GM19351 (cell line): ENCODE measurements around the gene MFAP2.
"Not testable (repeated sequence)": the region's sequence is repeated elsewhere in the genome, so short reads cannot be mapped to it uniquely, and the experiment has no call there.

Experiments
- ATAC-seq: cut with Tn5 transposase; IDR thresholded peaks from one replicate; pipeline ENCODE4 v1.9.1; 2021; ENCODE audit warnings: mild to moderate bottlenecking, moderate library complexity; ENCODE audit not compliant: unreplicated experiment

MFAP2 gene

DNA sequence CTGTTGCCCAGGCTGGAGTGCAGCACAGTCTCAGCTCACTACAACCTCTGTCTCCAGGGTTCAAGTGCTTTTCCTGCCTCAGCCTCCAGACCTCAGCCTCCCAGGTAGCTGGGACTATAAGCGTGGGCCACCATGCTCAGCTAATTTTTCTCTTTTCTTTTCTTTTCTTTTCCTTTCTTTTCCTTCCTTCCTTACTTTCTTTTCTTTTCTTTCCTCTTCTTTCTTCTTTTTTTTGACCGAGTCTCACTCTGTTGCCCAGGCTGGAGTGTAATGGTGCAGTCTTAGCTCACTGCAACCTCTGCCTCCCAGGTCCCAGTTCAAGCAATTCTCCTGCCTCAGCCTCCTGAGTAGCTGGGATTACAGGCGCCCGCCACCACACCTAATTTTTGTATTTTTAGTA lies 16.3 kb downstream of the MFAP2 start:
- not testable (repeated sequence) for ATAC-seq

DNA sequence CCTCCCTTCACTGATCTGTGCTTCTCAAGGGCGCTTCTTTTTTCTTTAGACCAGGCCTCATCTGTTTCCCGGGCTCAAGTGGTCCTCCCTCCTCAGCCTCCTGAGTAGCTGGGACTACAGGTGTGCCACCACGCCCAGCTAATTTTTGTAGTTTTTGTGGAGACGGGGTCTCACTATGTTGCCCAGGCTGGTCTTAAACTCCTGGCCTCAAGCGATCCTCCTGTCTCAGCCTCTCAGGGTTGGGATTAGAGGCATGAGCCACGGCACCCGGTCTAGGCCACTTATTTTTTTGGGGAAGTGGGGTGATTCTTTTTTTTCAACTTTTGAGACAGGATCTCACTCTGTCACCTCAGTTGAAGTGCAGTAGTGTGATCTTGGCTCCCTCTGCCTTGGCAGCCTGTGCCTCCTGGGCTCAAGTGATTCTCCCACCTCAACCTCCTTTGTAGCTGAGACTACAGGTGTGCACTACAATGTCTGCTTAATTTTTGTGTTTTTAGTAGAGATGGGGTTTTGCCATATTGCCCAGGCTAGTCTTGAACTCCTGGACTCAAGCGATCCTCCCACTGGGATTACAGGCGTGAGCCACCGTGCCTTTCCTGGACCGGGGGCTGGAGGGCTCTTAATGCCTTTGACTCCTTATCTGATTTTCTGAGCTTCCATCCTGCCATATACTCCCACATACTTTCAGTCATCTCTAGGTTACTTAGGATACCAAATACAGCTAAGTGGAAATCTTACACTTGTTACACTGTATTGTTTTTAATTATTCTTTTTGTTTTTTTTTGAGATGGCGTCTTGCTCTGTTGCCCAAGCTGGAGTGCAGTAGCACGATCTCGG lies 18.9 kb downstream of the MFAP2 start:
- no peak for ATAC-seq

DNA sequence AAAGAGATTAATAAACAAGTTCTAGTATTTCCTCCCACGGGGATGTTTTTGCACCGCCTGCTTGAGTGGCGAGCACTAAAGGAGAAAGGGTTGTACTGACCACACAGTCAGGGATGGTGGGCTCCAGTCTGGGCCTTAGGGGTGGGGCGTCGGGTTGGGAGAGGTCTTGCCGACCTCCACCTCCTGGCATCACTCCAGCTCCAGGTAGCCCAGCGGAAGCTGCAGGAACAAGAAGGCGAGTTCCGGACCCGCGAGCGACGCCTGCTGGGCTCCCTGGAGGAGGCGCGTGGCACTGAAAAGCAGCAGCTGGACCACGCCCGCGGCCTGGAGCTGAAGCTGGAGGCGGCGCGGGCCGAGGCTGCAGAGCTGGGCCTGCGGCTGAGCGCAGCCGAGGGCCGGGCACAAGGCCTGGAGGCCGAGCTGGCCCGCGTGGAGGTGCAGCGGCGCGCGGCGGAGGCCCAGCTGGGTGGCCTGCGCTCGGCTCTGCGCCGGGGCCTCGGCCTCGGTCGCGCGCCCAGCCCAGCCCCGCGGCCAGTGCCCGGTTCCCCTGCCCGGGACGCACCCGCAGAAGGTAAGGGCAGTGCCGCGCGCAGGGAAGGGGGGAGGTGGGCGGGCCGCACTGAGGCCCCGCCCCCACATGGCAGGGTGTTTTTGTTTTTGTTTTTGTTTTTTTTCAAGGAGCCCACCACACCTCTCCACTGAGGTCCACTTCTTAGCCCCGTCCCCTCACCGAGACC lies 19.7 kb downstream of the MFAP2 start:
- peak; percentile 77 for ATAC-seq

DNA sequence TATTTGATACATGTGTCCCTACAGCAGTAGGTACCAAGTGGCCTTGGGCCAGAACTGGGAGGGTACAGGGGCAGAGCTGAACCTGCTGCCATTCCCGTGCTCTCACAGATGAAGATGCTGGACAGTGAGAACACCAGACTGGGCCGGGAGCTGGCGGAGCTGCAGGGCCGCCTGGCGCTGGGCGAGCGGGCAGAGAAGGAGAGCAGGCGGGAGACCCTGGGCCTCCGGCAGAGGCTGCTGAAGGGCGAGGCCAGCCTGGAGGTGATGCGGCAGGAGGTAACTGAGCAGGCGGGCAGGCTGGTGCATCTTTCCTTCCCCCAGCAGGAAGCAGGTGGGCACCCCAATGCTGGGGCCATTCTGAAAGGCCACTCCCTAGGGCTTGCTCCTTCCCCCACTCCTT lies 21.9 kb downstream of the MFAP2 start:
- ATAC-seq: no peak

DNA sequence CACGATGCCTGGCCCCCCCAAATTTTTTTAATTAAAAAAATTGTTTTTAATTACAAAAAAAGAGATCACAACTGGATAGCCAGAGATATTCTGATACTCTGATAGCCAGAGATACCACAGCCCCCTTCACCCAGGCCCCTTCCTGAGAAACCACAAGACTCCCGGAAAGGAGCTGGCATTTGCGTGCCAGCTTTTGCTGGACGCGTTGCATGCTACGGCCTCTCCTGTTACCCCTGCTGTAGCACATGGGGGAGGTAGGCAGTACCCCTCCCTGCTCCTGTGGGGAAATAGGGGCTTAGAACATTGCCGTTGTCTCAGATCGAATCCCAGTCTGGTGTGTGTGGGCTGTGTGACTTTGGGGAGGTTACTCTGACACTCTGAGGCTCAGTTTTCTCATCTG lies 22.7 kb downstream of the MFAP2 start:
- no peak for ATAC-seq

DNA sequence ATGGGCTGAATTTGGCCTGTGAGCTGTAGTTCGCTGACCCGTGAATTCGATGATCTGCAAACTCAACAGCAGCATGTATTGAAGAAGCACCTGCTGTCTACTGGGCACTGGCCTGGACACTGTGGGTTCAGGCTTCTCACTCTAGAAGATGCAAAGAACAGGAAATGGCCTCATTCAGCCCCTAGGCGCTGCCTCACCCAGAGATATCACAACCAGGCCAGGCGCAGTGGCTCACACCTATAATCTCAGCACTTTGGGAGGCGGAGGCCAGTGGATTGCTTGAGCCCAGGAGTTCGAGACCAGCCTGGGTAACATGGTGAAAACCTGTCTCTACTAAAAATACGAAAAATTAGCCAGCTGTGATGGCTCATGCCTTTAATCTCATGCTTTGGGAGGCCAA lies 23.6 kb downstream of the MFAP2 start:
- no peak for ATAC-seq

DNA sequence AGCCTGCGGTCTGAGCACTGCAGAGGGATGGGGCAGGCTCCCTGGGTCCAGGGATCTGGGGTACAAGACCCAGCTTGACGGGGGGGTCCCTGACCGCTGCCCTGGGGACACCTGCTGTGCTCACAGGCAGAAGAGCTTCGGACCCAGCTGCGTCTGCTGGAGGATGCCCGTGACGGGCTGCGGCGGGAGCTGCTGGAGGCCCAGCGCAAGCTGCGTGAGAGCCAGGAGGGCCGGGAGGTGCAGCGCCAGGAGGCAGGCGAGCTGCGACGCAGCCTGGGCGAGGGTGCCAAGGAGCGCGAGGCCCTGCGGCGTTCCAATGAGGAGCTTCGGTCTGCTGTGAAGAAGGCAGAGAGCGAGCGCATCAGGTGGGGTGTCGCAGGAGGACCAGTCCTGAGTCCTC lies 25.2 kb downstream of the MFAP2 start:
- no peak for ATAC-seq

DNA sequence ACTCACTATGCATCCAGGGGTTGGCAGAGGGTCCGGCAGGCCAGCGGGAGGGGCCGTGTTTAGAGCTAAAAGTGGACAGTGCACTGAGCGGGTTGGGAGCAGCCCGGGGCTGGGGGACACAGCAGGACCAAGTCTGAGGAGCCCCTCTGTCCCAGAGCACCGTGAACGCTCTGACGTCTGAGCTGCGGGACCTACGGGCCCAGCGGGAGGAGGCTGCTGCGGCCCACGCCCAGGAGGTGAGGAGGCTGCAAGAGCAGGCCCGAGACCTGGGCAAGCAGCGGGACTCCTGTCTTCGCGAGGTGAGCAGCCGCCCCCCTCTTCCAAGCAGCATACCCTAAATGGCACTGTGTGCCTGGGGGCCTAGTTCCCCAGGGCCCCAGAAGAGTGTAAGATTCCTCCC lies 25.8 kb downstream of the MFAP2 start:
- no peak for ATAC-seq

DNA sequence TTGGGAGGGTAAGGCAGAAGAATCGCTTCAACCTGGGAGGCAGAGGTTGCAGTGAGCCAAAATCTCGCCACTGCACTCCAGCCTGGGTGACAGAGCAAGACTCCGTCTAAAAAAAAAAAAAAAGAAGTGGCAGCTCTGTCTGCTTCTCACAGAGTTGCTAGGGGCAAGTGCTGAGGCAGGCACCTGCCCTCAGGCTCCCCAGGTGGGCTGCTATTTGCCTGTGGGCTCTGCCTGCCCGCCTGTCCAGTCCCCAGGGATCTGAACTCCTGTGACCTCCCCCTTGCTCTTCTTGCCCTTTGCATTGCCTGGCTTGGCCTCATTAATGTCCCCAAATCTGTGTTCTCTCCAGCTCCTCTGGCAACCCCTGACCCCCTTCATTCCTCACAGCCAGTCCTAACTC lies 28.0 kb downstream of the MFAP2 start:
- not testable (repeated sequence) for ATAC-seq

DNA sequence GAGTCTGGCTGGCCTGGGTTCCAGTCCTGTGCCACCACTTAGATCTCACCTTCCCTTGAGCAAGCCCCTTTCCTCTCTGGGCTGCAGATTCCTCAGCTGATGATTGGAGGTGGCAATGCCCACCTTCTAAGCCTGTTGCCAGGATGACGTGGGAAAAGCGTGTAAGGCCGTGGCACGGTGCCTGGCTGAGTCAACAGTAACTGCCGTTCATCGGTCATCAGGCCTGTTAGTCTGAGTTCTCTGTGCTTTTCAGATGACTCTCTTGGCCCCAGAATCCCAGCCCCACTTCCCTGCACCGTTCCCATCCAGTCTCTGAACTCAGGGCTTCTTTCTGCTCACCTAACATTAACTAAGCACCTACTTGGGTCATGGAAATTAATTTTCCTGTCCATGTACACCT lies 31.4 kb downstream of the MFAP2 start:
- not testable (repeated sequence) for ATAC-seq

DNA sequence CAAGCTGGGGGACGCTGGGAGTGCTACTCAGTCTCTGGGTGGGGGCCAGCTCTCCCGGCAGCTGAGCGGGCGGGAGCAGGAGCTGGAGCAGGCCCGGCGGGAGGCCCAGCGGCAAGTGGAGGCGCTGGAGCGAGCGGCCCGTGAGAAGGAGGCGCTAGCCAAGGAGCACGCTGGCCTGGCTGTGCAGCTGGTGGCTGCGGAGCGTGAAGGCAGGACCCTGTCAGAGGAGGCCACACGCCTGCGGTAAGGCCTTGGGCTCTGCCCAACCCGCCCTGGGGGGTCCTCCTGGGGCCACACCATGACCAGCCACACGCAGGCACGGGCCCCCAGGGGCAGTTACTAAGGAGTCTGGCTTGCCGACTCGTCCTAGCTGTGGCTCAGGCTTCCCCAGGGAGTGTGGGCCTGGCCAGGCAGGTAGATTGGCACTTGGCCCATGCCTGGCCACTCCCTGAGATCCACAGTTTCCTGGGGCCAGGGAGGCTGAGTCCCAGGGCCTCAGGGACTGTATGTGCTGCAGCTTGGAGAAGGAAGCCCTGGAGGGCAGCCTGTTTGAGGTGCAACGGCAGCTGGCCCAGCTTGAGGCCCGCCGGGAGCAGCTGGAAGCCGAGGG lies 32.0 kb downstream of the MFAP2 start:
- ATAC-seq: not testable (repeated sequence)

DNA sequence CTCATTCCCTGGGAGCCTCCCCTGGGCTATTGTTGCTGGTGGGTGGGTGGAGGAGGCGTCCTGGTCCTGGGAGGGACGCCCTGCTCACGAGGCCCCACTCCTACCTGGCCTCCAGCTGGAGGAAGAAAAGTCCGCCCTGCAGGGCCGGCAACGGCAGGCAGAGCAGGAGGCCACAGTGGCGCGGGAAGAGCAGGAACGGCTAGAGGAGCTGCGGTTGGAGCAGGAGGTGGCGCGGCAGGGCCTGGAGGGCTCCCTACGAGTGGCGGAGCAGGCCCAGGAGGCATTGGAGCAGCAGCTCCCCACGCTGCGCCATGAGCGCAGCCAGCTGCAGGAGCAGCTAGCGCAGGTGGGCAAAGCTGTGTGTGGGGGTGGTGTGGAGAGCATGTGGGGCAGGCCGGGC lies 33.8 kb downstream of the MFAP2 start:
- ATAC-seq: no peak

DNA sequence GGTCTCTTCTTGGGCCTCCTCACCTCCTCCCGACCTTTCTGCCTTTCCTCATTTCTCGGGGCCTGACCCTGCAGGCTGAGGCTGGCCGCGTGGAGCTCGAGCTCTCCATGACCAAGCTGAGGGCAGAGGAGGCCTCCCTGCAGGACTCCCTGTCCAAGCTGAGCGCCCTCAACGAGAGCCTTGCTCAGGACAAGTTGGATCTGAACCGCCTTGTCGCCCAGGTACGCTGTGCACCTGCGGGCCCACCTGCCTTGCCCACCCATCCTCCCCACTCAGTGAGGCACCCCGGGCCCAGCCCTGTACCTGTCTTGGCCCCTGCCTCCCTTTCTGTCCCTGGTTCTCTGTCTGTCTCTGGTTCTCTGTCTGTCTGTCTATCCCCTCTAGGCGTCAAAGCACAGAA lies 34.2 kb downstream of the MFAP2 start:
- ATAC-seq: not testable (repeated sequence)

DNA sequence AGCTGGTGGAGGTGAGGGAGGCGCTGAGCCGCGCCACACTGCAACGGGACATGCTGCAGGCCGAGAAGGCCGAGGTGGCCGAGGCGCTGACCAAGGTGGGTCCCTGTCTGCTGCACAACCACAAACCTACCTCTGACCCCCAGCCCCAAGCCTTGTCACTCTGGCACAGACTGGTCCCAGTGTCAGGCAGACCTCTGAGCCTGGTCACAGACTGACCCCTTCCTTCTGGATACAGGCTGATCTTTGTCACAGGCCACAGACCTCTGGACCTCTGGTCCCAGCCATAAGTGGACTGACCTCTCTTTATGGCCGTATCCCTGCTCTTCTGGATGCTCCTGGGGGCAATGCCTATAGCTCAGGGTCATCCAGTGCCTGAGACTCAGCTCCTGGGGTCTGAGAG lies 34.9 kb downstream of the MFAP2 start:
- not testable (repeated sequence) for ATAC-seq

DNA sequence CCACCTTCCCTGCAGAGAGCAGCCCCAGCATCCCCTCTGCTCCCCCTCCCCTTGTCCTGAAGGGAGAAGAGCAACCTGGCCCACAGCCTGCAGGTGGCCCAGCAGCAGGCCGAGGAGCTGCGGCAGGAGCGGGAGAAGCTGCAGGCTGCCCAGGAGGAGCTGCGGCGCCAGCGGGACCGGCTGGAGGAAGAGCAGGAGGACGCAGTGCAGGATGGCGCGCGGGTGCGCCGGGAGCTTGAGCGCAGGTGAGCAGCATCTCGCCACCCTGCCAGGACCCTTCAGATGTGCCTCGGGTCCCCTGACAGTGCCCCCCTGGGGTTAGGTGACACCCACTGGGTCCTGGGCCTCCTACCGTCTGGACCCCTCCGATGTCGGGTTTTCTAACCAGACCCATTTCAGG lies 36.4 kb downstream of the MFAP2 start:
- ATAC-seq: no peak

DNA sequence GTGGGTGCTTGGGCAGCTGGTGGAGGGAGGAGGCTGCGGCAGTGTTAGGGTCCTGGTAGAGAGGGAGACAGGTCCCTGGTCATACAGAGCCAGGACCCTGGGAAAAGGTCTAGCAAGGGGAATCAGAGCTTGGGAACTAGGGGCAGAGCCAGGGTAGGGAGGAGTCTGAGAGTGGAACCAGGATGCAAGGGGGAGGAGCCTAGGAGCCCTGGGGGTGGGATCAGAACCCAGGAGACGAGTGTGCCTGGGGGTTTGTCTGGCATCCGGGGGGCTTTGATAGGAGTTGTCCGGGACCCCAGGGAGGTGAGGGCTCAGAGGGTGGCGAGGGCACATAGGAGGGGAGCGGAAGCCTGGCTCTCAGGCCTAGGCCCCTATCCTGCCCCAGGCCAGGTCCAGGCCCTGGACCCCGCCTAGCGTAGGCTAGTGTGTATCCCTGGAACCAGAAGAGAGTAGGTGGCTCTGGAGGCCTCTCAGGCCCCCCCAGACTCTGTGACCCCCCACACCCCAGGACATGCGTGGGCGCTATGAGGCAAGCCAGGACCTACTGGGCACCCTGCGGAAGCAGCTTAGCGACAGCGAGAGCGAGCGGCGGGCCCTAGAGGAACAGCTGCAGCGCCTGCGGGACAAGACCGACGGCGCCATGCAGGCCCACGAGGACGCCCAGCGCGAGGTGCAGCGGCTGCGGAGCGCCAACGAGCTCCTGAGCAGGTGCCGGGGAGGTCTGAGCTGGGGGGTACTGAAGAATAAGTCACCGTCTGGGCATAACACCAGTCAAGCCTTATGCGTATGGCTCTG lies 40.8 kb downstream of the MFAP2 start:
- not testable (repeated sequence) for ATAC-seq

DNA sequence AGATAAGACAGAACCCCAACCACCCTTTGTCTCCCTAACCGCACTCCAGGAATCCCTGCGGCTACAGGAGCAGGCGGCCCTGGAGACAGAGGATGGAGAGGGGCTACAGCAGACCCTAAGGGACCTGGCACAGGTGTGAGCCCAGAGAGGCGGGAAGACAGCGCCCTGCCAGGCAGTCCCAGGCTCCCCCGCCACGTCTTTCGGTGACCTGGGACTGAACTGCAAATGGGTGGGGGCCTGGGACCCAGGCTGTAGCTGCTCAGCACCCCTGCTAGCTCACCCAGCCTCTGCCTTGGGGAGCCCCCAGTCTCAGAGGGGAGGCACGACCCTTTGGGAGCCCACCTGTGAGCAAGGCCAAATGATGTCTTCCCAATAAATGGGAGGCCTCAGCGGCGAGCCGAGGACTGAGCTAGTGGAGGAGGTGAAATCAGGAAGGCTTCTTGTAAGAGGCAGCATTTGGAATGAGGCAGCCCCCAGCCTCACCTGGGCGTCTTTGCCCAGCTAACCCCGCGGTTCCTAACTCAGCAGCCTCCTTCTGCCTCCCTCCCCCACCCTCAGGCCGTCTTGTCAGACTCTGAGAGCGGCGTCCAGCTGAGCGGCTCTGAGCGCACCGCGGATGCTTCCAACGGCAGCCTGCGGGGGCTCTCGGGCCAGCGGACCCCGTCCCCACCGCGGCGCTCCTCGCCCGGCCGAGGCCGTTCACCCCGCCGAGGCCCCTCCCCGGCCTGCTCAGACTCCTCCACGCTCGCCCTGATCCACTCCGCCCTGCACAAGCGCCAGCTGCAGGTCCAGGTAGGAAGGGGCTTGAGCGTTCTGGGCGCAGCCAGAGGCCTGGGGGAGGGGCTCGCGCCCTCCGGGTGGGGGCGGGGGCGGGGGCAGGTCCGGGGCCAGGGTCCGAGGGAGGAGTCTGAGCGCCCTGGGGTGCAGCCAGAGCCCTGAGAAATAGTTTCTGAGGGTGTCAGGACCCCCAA lies 41.8 kb downstream of the MFAP2 start:
- no peak for ATAC-seq

DNA sequence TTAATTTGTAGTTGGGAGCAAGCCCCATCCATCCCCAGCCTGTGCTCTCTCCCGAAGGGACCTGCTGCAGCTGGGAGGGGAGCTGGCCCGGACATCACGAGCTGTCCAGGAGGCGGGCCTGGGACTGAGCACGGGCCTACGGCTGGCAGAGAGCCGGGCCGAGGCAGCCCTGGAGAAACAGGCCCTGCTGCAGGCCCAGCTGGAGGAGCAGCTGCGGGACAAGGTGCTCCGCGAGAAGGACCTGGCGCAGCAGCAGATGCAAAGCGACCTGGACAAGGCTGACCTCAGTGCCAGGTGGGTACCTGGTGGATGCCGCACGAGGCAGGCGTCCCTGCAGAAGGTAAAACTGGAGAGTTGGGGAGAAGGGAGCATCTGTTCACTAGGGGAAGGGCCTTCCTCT lies 43.8 kb downstream of the MFAP2 start:
- ATAC-seq: not testable (repeated sequence)

DNA sequence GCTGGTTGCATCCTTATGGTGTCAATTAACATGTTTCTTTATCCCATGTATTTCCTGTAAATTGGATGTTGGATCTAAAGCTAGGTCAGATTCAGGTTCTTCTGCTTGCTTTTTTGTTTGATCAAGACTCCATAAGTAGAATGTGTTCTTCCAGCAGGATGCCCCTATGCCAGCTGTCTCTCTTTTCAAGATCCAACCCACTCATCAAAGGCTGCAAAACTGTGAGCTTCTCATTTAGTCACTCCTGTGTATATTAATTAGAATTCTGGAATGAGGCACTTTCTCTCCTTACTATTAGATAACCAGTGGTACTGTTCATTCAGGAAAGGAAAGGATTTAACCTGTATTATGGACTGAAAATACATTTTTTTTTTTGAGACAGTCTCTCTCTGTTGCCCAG lies 46.5 kb downstream of the MFAP2 start:
- ATAC-seq: not testable (repeated sequence)
